K562 (cell line): ENCODE results near the gene RPRD1B. TPM values are rescaled to one million over a fixed set of nuclear protein-coding genes. Genes with fewer than 3 reads are reported as not detected.

Source experiments
- ATAC-seq: fragments of 200-7000 bp; cut with Tn5 transposase; 3 replicates; pipeline ENCODE4 v1.9.1; 2020; ENCODE audit warnings: moderate library complexity
- BruUV-seq: library from RNA; stranded (reverse); fragments of 400-500 nt; replicated peaks from 2 replicates; lab custom pipeline; 2021; lab: Mats Ljungman, UMichigan
- CTCF ChIA-PET: fragments of 300-600 bp; formaldehyde crosslinking; extraction: SDS; loops from one replicate; lab custom pipeline; 2021; ENCODE audit warnings: low intra/inter-chr PET ratio; lab: Yijun Ruan, JAX
- POLR2A ChIA-PET: fragments of 300-600, 350-650 bp; sonication (Branson Sonifier 250); formaldehyde crosslinking; extraction: SDS; loops from one replicate; lab custom pipeline; 2021; ENCODE audit warnings: antibody characterized with exemption, inconsistent platforms; lab: Yijun Ruan, JAX
- DNase-seq, 4 experiments: peaks; one replicate each; pipeline versions ENCODE4 v3.0.0 to v3.0.0-alpha.2; 2011 to 2018; ENCODE audit warnings: low spot score in 3 of 4, mixed read lengths in 3 of 4; ENCODE audit errors: extremely low read depth in 1 of 4
- FAIRE-seq: peaks from 2 replicates; lab custom pipeline; 2011; peaks lifted over from hg19 to GRCh38; lab: Jason Lieb, UNC
- H2AFZ ChIP-seq: 2 replicates; pipeline ENCODE4 v1.6.0; 2011; ENCODE audit warnings: low read depth, low read length, control low read depth, inconsistent platforms
- H3K27ac ChIP-seq: fragments of 200-600 bp; 3 replicates; pipeline ENCODE4 v1.8.0; 2011; ENCODE audit warnings: low read depth, mild to moderate bottlenecking, control low read depth, inconsistent platforms, low read length, moderate library complexity, mixed read lengths; ENCODE audit errors: extremely low read depth
- H3K27me3 ChIP-seq, 2 experiments: fragments of 300-600 bp in 1 of 2; 2 replicates in 1 of 2; 3 replicates in 1 of 2; pipeline versions ENCODE4 v1.6.0 to v1.8.0; 2011; ENCODE audit warnings: inconsistent platforms in 2 of 2, low read length in 2 of 2, mild to moderate bottlenecking in 1 of 2, mixed read lengths in 1 of 2, moderate library complexity in 1 of 2; ENCODE audit not compliant: control insufficient read depth in 2 of 2, insufficient read depth in 2 of 2
- H3K36me3 ChIP-seq: fragments of 300-600 bp; 3 replicates; pipeline ENCODE4 v1.8.0; 2011; ENCODE audit warnings: mild to moderate bottlenecking, low read length, inconsistent platforms; ENCODE audit not compliant: control insufficient read depth, insufficient read depth
- H3K4me1 ChIP-seq, 2 experiments: fragments of 200-600 bp in 1 of 2; replicated peaks in 1 of 2; 2 replicates in 1 of 2; 3 replicates in 1 of 2; pipeline versions ENCODE4 v1.5.1 to v1.8.0; 2011; ENCODE audit warnings: inconsistent platforms in 2 of 2, low read length in 2 of 2, mild to moderate bottlenecking in 1 of 2, mixed read lengths in 1 of 2, moderate library complexity in 1 of 2; ENCODE audit not compliant: control insufficient read depth in 2 of 2, insufficient read depth in 2 of 2
- H3K4me2 ChIP-seq: 2 replicates; pipeline ENCODE4 v1.6.1; 2011; ENCODE audit warnings: low read length, control low read depth, inconsistent platforms, mixed read lengths; ENCODE audit not compliant: insufficient read depth
- H3K4me3 ChIP-seq: fragments of 200-600 bp; sonication (generic), shearing (Covaris generic); 2 replicates; pipeline ENCODE4 v1.5.1; 2016; ENCODE audit warnings: control low read depth, inconsistent platforms
- H3K79me2 ChIP-seq: fragments of 200-600 bp; 3 replicates; pipeline ENCODE4 v1.8.0; 2011; ENCODE audit warnings: low read length, inconsistent platforms; ENCODE audit not compliant: control insufficient read depth, insufficient read depth
- H3K9ac ChIP-seq, 2 experiments: 2 replicates each; pipeline versions ENCODE4 v1.6.0 to v1.6.1; 2011; ENCODE audit warnings: low read depth in 2 of 2, low read length in 2 of 2, control low read depth in 1 of 2, inconsistent platforms in 1 of 2, mild to moderate bottlenecking in 1 of 2, mixed read lengths in 1 of 2; ENCODE audit not compliant: insufficient read depth in 1 of 2
- H3K9me1 ChIP-seq: one replicate; pipeline ENCODE4 v1.6.0; 2011; ENCODE audit warnings: inconsistent platforms, mild to moderate bottlenecking, low read length, moderate library complexity; ENCODE audit not compliant: control insufficient read depth, insufficient read depth
- H3K9me3 ChIP-seq: replicated peaks from 2 replicates; pipeline ENCODE4 v1.5.1; 2011; ENCODE audit warnings: low read depth, low read length, inconsistent platforms; ENCODE audit not compliant: control insufficient read depth, insufficient read depth
- H4K20me1 ChIP-seq: replicated peaks from 2 replicates; pipeline ENCODE4 v1.6.1; 2011; ENCODE audit warnings: low read length, inconsistent platforms, mixed read lengths; ENCODE audit not compliant: control insufficient read depth, insufficient read depth
- PHF20 ChIP-seq: fragments of 450-650 bp; IDR thresholded peaks from 2 replicates; pipeline ENCODE4 v1.6.1; 2018; ENCODE audit not compliant: partially characterized antibody
- RBM25 ChIP-seq: fragments of 200-400 bp; formaldehyde crosslinking; IDR thresholded peaks from 2 replicates; pipeline ENCODE4 v1.6.1; 2018; ENCODE audit warnings: low read length, low read depth, moderate library complexity; ENCODE audit not compliant: severe bottlenecking
- SIX5 ChIP-seq, 2 experiments: IDR thresholded peaks; 2 replicates each; pipeline ENCODE4 v1.6.1; 2011; ENCODE audit warnings: low read length in 2 of 2, borderline replicate concordance in 1 of 2, low read depth in 1 of 2, mild to moderate bottlenecking in 1 of 2, moderate library complexity in 1 of 2; ENCODE audit not compliant: insufficient read depth in 1 of 2
- SMAD4 ChIP-seq: fragments of 250-450 bp; sonication (Bioruptor Pico); conservative IDR thresholded peaks from 2 replicates; pipeline ENCODE4 v1.8.0; 2021; ENCODE audit warnings: inconsistent platforms, mild to moderate bottlenecking, moderate library complexity
- WGBS: fragments of 100-300 bp; shearing (Covaris generic); methylation state at CpG from one replicate; pipeline ENCODE4 v1.1.6; 2016; ENCODE audit warnings: low coverage, mixed read lengths; ENCODE audit not compliant: insufficient coverage; ENCODE audit errors: missing lambda C conversion rate; 5-methylcytosine and 5-hydroxymethylcytosine counted together
- in situ Hi-C: fragments of 300-500 bp; cut with MboI; formaldehyde crosslinking; loops from 4 replicates; pipeline ENCODE4 v1.15.0; 2018; ENCODE audit warnings: inconsistent platforms, mixed read lengths
- intact Hi-C: fragments of 100-400 bp; cut with micrococcal nuclease; formaldehyde crosslinking; loops from 2 replicates; pipeline ENCODE4 v1.14.2; 2022
- polyA plus RNA-seq, 8 experiments: library from polyadenylated mRNA; depleted of rRNA in 4 of 8; stranded (reverse) in 5 of 8; unstranded in 3 of 8; fragments of >200 nt; fragmentation: Nextera tagmentation in 2 of 8; fragmentation: Illumina TruSeq in 1 of 8; extraction: Ambion mirVana in 2 of 8; extraction: Trizol in 1 of 8; gene quantifications; 2 replicates each; pipeline versions ENCODE4 v1.2.1 to v1.2.3, GENCODE V29; 2011 to 2014; ENCODE audit warnings: inconsistent platforms in 1 of 8, missing spikeins in 1 of 8
- total RNA-seq, 7 experiments: library from RNA; depleted of rRNA in 6 of 7; stranded (reverse); fragments of >200 nt in 6 of 7; fragmentation: Illumina TruSeq in 2 of 7; extraction: Trizol in 2 of 7; gene quantifications; 2 replicates each; pipeline versions ENCODE4 v1.2.1 to v1.2.3, GENCODE V29; 2011 to 2021; ENCODE audit warnings: low replicate concordance in 1 of 7

Gene RPRD1B
- total and polyA plus RNA-seq, 9 of the 15 experiments (the other 6 are each of a cell fraction or from before 2014, with no cell fraction given) = 5.5 to 43.0 (median 24.4) TPM

DNA sequence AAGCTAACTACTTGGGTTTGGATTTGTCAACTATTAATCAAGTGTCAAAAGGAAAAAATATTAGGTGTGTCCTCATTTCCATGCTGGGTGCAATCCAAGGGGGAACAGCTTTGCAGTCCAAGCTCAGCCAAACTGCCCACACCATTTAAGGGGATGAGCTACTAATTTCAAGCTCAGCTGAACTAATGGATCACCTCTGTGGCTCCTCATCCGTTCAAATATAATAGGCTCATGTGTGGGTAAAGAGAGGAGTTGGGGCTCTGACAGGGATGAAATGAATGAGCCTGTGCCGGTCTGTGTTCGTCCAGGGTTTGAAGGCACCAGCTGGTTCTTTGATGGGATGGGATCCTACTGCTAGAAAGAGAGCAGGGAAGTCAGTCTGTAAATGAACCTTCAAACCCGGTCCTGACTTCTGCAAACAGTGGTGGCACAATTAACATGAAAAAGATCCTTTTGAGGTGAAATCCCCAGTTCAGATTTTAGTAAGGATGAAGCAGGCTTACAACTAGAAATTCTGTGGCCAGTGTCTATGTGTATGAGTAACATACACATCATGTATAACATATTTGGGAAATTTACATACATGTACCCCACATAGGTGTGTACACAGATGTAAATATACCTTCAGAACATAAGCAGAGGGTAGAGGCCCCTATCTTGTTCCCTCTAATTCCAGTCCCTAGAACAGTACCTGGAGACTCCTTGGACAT, 42.2 kb upstream of the RPRD1B start:
- peaks cover 9% of the 10 kb centered on the region for H3K9me1 ChIP-seq
- H4K20me1 ChIP-seq = peaks cover 20% of the 10 kb centered on the region
- DNase-seq (no peak), FAIRE-seq (no peak), ATAC-seq (no peak)
- in situ Hi-C loops = no loop called here
- no peak overlapping the region for H3K27ac ChIP-seq
- no TSS peak for BruUV-seq
- H3K9ac ChIP-seq = no peak overlapping the region
- no peak overlapping the region for H3K4me3 ChIP-seq
- H3K27me3 ChIP-seq = no peaks in the 10 kb centered on the region
- intact Hi-C loops = loop anchor here (10.0 kb wide), 1 partner anchor 337 kb away; no protein-coding TSS in a partner anchor
- CTCF ChIA-PET = no interaction called here
- no peak overlapping the region for H3K4me2 ChIP-seq
- TF ChIP-seq PHF20 = no peak
- TF ChIP-seq SMAD4 (CRISPR knock-in tag) = no peak
- TF ChIP-seq RBM25 = no peak
- no peak for TF ChIP-seq SIX5 (IDR thresholded peaks at IDR 0.05; ENCODE audit: borderline replicate concordance in 1 of 2, insufficient read depth in 1 of 2, low read depth in 1 of 2, low read length in 2 of 2)
- POLR2A ChIA-PET = interaction anchor here (0.5 kb wide), 1 partner anchor 205 kb away, joined by 3 read pairs; no protein-coding TSS in a partner anchor
- no peaks in the 10 kb centered on the region for H3K79me2 ChIP-seq
- WGBS = 90% methylated on average over 4 of the region's 4 CpGs
- H2AFZ ChIP-seq = no peak overlapping the region
- H3K9me3 ChIP-seq = no peaks in the 10 kb centered on the region
- H3K36me3 ChIP-seq = peaks cover 93% of the 10 kb centered on the region
- H3K4me1 ChIP-seq = peaks cover 8 to 10% of the 10 kb centered on the region in 2 experiments; a peak in 3 of 5 replicates
